NB4 (cell line): ENCODE measurements around the gene MIER2.

Experiments used
- DNase-seq: peaks from one replicate; pipeline ENCODE4 v3.0.0; 2010; ENCODE audit warnings: low read depth
- H3K4me3 ChIP-seq: one replicate; pipeline ENCODE4 v1.5.1; 2011; ENCODE audit warnings: mild to moderate bottlenecking, low read depth, low read length, moderate library complexity
- CTCF ChIP-seq: IDR thresholded peaks from one replicate; pipeline ENCODE4 v1.5.1; 2012; ENCODE audit warnings: low read depth, low read length
- MAX ChIP-seq: IDR thresholded peaks from 2 replicates; pipeline ENCODE4 v1.6.1; 2011; ENCODE audit warnings: low read depth, low read length
- MYC ChIP-seq: IDR thresholded peaks from 2 replicates; pipeline ENCODE4 v1.6.1; 2011; ENCODE audit warnings: low read depth, low read length
- POLR2A ChIP-seq: IDR thresholded peaks from 2 replicates; pipeline ENCODE4 v1.6.1; 2011; ENCODE audit warnings: mild to moderate bottlenecking; ENCODE audit not compliant: insufficient read length; ENCODE audit errors: extremely low read depth

The MIER2 gene

GRCh38 chr19:282501-282900 lies 62.1 kb downstream of the MIER2 start:
- DNase-seq = no peak
- no peak for TF ChIP-seq MAX
- no peak for TF ChIP-seq POLR2A
- no peak for TF ChIP-seq CTCF
- no peak for TF ChIP-seq MYC
- no peak overlapping the region for H3K4me3 ChIP-seq

- no peak for TF ChIP-seq MAX
- no peak for TF ChIP-seq POLR2A
- TF ChIP-seq MYC = no peak
- peak; percentile 12 for TF ChIP-seq CTCF
- DNase-seq = no peak
- no peak overlapping the region for H3K4me3 ChIP-seq
These were observed 62.6 kb downstream of the MIER2 start for GRCh38 chr19:281992-282391.

- no peak for DNase-seq
- H3K4me3 ChIP-seq = no peak overlapping the region
- TF ChIP-seq MAX (no peak), CTCF (no peak), MYC (no peak), POLR2A (no peak)
These were observed 63.3 kb downstream of the MIER2 start for GRCh38 chr19:281156-281853.

GRCh38 chr19:280541-281009 lies 64.0 kb downstream of the MIER2 start:
- TF ChIP-seq POLR2A = no peak
- TF ChIP-seq MAX = no peak
- TF ChIP-seq CTCF = no peak
- no peak for TF ChIP-seq MYC
- no peak for DNase-seq

GRCh38 chr19:279656-280055 lies 64.9 kb downstream of the MIER2 start:
- no peak for TF ChIP-seq POLR2A
- no peak for TF ChIP-seq MAX
- TF ChIP-seq MYC = no peak
- TF ChIP-seq CTCF = no peak

More at GRCh38 chr19:280541-281009, 64.0 kb downstream of the MIER2 start:
- H3K4me3 ChIP-seq = no peak overlapping the region

More at GRCh38 chr19:279656-280055, 64.9 kb downstream of the MIER2 start:
- H3K4me3 ChIP-seq = no peak overlapping the region
- no peak for DNase-seq
